ENCODE measurements around the gene PFN4. TPM values are rescaled to one million over a fixed set of nuclear protein-coding genes. Genes with fewer than 3 reads are reported as not detected.

Gene PFN4
- total and polyA plus RNA-seq, 9 of the 15 experiments (the other 6 are each of a cell fraction or from before 2014, with no cell fraction given), result 0.07 to 0.54 (median 0.31) TPM; not detected in 2

- no peak for TF ChIP-seq RERE (CRISPR knock-in tag; IDR thresholded peaks at IDR 0.05; ENCODE audit: borderline replicate concordance)
- no peak for TF ChIP-seq TFE3 (CRISPR knock-in tag; IDR thresholded peaks at IDR 0.05)
- no peak for TF ChIP-seq PHB (CRISPR knock-in tag; IDR thresholded peaks at IDR 0.05)
- TF ChIP-seq SRSF1 (IDR thresholded peaks at IDR 0.05; ENCODE audit: low read depth, low read length), result no peak
- no peak for TF ChIP-seq PREB (CRISPR knock-in tag; IDR thresholded peaks at IDR 0.05)
- TF ChIP-seq HLTF (IDR thresholded peaks at IDR 0.05), result no peak
- TF ChIP-seq BRD4 (IDR thresholded peaks at IDR 0.05), result no peak; the same call in 1 of the 2 replicates
- TF ChIP-seq C11orf30 (IDR thresholded peaks at IDR 0.05; ENCODE audit: low read depth), result no peak
- no peak for TF ChIP-seq ZNF165 (CRISPR knock-in tag; IDR thresholded peaks at IDR 0.05; ENCODE audit: borderline replicate concordance)
- TF ChIP-seq ZNF586 (CRISPR knock-in tag; conservative IDR thresholded peaks at IDR 0.05), result no peak
- TF ChIP-seq HDAC3 (IDR thresholded peaks at IDR 0.05; ENCODE audit: borderline replicate concordance, partially characterized antibody), result no peak
- TF ChIP-seq SNIP1 (IDR thresholded peaks at IDR 0.05; ENCODE audit: low read depth), result no peak
- no peak for TF ChIP-seq EP300 (IDR thresholded peaks at IDR 0.05; ENCODE audit: low read length)
- TF ChIP-seq FOXK2 (conservative IDR thresholded peaks at IDR 0.05 in 1 of 2, IDR thresholded peaks at IDR 0.05 in 1 of 2; ENCODE audit: low read depth in 2 of 2), result no peak
- TF ChIP-seq TAF1 (IDR thresholded peaks at IDR 0.05; ENCODE audit: control insufficient read depth, extremely low read depth, insufficient read depth, low read length, severe bottlenecking), result peak; percentile 75
- no peak for TF ChIP-seq ZNF644 (tag; IDR thresholded peaks at IDR 0.05; ENCODE audit: low read depth)
- no peak; the same call in 1 of the 2 replicates for TF ChIP-seq CBX1 (IDR thresholded peaks at IDR 0.05; ENCODE audit: low read depth)
- no peak for TF ChIP-seq SREBF2 (CRISPR knock-in tag; IDR thresholded peaks at IDR 0.05)
- TF ChIP-seq ZC3H11A (IDR thresholded peaks at IDR 0.05; ENCODE audit: low read depth, low read length), result no peak
- TF ChIP-seq THRA (IDR thresholded peaks at IDR 0.05), result no peak
These were observed at the start of gene PFN4, which contains the start of gene FAM228B (continued) for GRCh38 chr2:24123195-24123921.
